RPMI7951 (cell line): ENCODE measurements around the gene ANKS6. TPM values are rescaled to one million over a fixed set of nuclear protein-coding genes. Genes with fewer than 3 reads are reported as not detected.
A peak's percentile ranks its signal among the peaks of the same experiment; 100 is the strongest.

ENCODE experiments used
- DNase-seq: peaks from one replicate; pipeline ENCODE4 v3.0.0-alpha.2; 2012; ENCODE audit warnings: low read depth
- total RNA-seq: library from RNA; depleted of rRNA; stranded (reverse); fragments of >200 nt; shearing (Covaris generic); gene quantifications from 2 replicates; pipeline ENCODE4 v1.2.3, GENCODE V29; 2014

Gene ANKS6
- total RNA-seq, 1 experiment from 2014 or later = 8.1 TPM

DNA sequence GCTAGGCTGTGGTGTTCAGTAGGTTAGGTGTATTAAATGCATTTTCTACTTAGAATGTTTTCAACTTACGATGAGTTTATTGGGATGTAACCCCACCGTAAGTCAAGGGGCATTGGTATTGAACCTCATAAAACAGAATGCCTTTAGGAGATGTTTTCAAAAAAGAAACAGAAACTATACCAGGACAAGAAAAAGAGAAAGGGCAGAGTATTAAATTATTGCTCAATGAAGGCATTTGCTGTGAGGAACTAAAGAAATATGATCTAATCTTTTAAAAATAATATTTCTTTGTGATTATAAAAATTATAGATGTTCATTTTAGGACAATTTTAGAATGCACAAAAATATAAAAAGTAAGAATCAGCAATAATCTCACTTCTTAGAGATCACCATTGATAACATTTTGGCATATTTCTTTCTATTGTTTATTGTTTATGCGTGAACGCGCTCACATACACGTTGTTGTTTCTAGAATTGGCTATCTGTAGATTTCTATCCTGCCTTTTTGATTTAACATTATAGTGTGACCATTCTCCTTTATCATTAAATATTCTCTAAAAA lies 19.1 kb upstream of the ANKS6 start:
- no peak for DNase-seq

DNA sequence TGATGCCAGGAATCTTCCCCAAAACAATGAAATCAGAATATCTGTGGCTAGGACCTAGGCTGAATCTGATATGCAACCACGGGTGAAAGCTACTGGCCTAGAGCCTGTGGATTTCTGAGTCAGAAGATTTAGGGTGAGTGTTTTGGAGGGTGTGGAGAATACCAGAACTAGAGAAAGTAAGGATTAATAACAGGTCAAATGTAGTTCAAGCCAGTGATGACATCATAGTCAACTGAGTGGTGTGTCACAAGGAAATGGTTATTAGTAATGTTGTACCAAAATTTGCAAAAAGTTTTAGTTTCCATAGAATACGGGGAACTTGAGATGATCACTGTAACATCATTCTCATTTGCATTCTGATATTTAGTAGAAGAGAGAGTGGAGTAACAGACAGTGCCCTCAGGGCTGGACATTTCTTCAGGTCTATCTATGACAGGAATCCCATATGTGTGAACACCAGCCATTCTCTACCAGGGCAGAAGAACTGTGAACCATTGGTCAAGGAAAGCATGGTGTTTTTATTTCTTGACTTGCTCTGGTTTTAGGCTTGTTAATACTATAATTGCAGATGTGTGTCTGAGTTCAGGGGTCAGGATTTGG lies 14.8 kb upstream of the ANKS6 start:
- peak; percentile 62 for DNase-seq

DNA sequence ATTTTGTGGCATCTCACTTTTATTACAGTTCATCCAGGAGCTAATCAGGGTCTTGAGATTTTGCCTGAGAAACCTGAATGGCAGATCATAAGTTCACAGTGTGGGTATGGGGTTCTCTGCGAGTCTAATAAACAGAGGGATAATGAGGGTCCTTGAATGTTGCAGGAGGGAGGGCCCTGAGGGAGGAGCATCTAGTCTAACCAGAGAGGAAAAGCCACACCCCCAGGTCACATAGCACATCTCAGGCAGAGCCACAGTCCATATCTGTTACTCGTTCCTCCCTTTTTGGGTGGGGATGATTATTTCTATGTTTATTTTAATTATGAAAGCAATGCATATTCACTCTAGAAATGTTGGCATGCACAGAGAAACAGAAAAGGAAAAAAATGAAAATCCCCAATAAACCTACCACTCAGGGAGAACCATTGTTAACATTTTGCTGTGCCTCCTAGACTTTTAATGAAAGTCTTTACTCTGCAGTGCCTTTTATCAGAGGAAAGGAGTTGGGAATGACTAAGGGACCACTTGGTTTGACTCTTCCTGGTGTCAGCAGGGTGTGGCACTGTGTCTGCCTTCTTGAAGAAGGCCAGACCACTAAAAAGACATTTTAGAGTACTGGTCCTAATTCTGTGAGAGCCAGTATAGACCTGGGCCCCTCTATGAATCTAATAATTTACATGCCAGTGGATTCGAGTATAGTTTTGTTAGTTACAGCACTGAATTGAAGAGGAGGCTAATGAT lies 13.9 kb upstream of the ANKS6 start:
- DNase-seq = no peak

DNA sequence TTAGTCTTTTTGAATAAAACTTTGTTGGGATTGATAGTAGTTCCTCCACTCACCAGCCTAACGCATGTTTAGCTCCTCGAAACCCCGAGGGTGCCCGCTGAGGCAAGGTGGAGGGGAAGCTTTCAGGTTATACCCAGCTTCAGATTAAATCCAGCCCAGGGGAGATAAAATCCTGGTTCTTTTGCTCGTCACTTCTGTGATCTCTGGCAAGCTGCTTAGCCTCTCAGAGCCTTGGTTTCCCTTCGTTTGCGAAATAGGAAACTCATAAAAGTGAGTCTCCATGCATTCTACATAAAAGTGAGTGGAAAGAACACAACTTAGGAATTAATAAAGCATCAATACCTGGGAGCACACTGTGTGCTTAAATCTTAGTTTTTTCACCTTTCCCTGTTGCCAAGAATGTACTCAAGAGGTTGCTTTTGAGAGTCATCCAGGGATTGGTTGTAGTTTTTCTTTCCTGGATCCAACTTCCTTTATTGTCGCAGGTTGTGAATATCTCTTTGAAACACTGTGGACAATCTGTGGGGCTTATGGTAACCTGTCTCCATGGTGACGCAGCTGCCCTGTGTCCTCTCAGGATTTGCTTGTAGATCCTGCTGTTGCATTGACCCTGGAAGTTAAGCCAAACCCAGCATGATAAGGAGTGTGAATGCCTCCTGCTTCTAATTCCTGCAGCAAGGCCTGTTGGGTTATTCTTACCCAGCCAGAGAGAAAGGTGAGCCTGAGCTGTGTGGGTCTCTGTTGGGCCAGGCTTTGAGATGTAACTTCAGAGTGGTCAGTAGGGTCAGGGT lies 13.2 kb upstream of the ANKS6 start:
- DNase-seq = no peak

DNA sequence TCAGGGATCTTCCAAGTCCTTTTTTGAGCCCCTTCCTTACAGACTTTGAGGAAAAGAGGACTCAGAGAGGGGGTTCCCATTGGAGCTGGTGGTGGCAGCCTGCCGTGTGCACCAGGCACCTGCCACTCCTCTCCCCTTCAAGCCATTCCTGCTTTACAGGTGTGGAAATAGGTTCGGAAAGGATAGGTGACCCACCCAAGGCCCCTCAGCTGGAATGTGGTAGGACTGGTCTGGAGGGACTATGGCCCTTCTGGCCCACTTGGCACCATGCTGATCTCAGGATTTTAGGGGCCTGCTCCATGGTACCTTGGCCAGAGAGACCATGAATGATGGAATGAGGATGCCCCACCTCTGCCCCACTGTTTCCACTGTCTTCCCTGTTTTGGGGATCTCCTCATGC lies 12.5 kb upstream of the ANKS6 start:
- no peak for DNase-seq

DNA sequence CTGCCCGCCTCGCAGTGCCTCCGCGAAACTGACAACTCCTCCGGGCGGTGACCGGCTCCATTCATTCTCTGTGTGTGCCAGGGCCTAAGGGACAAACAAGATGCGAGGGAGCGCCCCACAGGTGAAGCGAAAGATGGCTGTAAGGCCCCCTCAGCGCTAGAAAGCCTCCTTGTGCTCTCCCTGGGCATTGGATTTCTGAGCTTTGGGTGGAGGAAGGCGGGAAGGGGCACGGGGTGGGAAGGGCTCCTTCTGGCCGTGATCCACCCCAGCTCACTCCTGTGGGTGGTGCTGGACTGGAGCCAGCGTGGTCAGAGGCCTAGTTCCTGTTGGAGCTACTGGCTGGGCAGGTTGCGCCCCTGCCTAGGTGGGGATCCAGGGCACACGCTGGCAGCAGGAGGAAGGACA lies 12.1 kb upstream of the ANKS6 start:
- no peak for DNase-seq

DNA sequence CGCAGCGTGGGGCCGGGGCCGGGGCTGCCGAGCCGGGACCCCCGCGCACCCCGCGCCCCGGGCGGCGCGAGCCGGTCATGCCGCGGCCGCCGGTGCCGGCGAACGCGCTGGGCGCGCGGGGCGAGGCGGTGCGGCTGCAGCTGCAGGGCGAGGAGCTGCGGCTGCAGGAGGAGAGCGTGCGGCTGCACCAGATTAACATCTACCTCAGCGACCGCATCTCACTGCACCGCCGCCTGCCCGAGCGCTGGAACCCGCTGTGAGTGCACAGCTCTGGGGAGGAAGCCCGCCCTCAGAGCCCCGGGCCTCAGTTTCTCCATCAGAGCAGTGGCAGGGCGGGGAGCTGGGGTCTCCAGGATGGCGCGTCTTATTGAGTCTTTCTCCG lies 11.4 kb upstream of the ANKS6 start:
- DNase-seq = no peak

DNA sequence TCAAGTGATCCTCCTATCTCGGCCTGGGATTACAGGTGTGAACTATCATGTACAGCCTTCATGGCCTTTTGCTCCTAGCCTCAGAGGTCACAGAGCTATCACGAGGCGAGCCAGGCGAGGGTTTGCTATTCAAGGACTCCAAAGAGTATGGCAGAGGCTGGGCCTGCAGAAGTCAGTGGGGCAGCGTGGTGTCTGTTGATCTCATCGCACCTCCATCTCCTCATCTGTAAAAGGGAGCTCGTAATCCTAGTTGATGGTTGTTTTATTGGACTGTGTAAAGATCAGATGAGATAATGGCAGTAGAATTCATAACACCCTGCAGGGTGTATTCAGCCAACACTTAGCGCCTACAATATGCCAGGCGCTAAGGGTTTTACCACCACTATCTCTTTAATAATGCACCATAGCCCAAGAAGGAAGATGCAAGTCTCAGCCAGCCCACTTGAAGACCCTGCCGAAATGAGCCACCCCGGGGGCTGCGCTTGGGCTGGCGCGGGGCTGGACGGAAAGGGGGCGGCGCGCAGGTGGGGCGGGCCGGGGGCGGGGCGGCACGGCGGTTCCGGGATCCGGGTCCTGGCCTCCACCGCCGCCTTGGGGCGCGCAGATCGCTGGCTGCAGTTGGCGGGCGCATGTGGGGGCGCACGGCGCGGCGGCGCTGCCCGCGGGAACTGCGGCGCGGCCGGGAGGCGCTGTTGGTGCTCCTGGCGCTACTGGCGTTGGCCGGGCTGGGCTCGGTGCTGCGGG lies 10.9 kb upstream of the ANKS6 start, which contains the start of gene GALNT12:
Gene GALNT12 (plus strand): TSS at position 601 of the 744 bp plus-strand sequence. CDS start 29 bp downstream, at position 630.
- no peak for DNase-seq

DNA sequence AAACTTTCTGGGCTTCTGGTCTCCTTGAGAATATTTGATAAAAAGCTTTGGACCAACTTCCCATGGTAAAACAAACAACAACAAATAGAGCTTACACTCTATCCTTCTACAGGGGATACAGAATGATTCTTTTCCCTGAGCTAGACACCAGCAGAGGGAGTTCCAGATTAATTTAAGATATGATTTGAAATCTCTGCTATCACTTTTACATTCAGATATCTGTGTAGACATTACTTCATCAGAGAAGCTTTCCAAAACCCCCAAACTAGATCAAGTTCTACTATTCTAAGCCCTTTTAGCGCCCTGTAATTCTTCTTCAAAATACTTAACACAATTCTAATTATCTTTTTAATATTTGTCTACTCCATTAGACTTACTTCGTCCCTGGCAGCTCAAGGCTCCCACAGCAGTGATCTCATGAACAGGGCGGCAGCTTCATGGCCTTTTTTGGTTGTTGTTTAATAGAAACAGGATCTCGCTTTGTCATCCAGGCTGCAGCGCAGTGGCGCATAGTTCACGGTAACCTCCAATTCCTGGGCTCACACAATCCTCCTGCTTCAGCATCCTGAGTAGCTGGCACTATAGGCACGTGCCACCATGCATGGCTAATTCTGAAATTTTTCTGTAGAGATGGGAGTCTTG lies 10.2 kb upstream of the ANKS6 start:
- DNase-seq = no peak

DNA sequence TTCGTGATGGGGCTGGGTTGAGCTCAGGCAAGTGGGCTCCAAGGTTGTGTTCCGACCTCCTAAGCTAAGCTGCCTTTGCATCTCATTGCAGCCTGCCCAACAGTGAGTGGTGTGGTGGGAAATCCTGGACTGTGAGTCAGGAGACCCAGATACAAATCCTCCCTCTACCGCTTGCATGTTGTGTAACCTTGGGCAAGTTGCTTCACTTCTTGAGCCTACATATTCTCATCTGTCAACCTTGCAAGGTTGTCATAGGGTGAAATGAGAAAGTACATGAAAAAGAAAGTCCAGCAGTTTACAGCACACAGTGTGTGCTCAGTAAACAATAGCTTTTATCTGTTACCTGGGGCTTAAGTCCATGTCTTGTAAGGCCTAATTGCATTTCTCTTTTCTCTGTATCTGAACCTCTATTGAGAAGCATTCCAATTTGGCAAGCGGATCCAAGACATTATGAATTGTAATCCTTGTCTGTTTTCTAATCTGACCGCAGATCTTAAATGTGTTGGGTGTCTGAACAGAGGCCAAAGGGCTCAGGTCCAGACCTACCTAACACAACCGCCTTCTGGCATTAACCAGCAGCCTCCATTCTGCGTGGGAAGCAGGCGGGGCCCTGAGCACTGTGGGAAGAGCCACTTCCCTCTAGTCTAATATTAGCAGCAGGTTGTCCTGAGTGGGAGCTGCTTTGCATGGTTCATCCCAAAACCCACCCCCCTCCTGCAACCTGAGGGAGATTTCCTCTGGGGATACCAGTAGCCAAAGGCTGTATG lies 9.3 kb upstream of the ANKS6 start:
- no peak for DNase-seq

DNA sequence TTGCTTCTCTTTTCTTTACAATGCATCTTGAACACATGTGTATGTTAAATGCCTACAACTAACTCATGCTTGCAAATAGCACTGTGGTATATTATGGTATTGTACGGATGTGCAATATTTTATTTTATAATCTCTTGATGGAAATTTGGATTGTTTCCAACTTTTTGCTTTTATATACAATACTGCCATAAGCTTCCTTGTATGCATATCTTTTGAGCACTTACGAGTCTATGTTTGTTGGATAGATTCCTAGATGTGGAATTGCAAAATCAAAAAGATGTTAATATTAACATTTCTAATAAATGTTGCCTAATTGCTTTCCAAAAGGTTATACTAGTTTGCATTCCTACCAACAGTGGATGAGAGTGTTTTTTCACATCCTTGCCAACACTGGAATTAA lies 7.7 kb upstream of the ANKS6 start:
- DNase-seq = no peak

DNA sequence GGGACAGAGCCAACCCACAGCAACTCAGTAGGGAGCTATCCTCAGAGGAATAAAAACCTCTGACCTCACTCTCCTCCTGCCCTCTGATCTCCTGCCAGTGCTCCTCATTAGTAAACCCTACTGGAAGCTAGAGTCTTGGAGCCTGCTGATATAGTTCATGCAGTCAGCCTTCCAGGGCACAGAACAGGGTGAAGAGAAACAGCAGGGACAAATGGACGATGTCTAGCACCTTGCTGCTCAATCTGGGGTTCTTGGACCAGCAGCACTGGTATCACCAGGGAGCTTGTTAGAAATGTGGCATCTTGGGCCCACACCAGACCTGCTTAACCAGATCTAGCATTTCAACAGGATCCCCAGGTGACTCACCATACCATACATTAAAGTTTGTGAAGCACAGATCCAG lies 5.6 kb upstream of the ANKS6 start:
- DNase-seq = no peak

DNA sequence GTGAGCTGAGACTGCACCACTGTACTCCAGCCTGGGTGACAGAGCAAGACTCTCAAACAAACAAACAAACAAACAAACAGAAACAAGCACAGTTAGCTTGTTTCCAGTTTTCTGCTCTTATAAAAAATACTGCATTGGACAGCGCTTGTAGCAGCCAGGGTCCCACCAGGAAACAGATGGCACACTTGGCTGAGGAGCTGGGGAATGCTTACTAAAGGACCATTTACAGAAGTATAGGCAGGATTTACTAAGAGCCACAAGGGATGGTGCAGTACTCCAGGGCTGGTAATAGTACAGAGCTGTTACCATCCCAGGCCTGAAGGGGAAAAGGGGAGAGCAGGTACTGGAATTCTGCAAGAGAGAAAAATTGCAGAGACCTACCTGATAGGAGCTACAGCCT lies 5.2 kb upstream of the ANKS6 start:
- DNase-seq = no peak

DNA sequence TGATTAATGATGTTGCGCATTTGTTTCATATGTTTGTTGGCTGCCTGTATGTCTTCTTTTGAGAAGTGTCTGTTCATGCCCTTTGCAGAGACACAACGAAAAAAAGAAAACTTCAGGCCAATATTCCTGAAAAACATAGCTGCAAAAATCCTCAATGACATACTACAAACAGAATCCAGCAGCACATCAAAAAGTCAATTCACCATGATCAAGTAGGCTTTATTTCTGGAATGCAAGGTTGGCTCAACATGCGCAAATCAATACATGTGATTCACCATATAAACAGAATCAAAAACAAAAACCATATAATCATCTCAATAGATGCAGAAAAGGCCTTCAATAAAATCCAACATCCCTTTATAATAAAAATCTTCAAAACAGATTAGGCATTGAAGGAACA lies 1.9 kb upstream of the ANKS6 start:
- no peak for DNase-seq

DNA sequence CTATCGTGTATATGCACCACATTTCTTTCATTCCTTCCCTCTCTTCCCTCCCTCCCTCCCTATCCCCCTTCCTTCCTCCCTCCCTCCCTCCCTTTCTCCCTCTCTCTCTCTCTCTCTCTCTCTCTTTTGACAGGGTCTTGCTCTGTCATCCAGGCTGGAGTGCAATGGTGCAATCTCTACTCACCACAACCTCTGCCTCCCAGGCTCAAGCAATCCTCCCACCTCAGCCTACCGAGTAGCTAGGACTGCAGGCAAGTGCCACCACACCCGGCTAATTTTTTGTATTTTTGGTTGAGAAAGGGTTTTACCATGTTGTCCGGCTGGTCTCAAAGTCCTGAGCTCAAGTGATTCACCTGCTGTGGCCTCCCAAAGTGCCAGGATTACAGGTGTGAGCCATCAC lies 1.1 kb upstream of the ANKS6 start:
- DNase-seq = no peak

DNA sequence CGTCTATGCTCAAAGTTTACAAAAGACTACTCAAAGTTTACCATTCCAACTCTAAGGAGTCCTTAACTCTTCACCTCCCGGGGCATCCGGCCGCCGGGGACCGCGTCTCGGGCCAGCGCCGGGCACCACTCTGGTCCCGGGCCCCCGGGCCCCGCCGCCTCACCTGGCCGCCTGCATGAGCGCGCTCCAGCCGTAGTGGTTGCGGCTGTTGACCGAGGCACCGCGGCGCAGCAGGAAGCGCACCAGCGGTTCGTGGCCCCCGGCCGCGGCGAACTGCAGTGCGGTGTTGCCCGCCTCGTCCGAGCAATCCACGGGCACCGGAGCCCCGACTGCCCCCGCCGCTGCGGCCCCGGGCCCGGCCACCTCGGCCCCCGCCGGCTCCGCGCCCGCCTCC lies 388 bp downstream of the ANKS6 start:
- DNase-seq = no peak

DNA sequence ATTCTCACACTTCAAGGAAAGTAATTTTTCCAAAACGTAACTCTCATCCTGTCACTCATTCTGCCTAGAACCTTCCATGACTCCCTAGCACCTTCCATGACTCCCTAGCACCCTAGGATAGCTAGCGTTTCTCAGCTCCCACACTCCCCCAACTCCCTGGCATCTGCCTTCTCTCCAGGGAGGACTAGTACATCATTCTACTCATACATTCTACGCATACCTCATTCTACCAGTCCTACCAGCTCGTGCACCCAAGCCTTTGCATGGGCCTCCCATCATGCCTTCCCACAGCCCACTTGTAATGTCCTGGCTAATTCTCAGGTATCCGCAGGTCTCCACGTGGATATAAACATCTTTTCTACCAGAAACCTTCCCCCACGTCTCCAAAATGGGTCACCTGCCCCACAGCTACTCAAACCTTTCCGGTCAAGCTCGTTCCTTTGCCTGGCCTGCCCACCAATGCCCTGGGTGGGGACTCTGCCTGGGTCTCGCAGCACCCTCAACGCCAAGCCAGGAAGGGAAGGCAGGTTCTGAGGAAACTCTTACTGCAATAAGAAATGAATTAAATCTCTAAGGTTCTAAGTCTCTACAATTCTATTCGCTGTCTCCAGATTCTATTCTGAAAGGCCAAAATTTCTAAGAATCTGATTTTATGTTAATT lies 930 bp downstream of the ANKS6 start:
- no peak for DNase-seq

DNA sequence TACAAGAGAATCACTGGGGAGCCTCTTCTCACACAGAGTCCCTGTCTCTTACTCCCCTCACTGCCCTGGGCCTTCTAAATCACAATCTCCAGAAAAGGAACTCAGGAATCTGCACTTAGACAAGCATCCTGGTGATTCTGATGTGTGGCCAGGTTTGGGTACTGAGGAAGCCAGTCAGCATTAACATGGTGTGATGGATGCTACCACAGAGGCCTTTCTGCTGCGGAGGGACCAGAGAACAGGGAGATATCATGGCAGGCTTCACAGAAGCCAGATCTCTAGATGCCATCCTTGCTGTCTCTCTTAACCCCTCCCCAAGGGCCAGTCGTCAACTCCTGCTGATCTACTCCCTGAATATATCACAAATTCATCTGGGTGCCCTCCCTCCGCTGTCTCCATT lies 1.6 kb downstream of the ANKS6 start:
- no peak for DNase-seq

DNA sequence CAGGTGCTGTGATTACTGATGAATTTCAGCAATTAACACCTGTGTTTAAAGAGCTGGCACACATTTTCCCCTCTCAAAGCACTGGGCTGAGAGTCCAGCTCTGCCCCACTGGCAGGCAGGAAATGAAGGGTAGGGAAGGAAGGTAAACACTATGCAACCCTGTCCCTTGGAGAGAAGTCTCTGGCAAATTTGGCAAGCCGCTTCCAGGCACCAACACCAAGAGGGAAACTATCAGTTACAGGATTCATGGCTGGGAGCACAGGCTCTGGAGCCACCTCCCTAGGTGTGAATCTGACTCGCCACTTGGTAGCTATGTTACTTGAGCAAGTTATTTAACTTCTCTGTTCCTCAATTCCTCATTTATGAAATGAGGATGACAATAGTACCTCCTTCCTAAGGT lies 3.3 kb downstream of the ANKS6 start:
- DNase-seq = no peak
